A549 treated with AZD9567 at 1 μM for 4 hours (cell line): ENCODE data around the gene STK16. TPM values are rescaled to one million over a fixed set of nuclear protein-coding genes. Genes with fewer than 3 reads are reported as not detected.

Source experiments
- total RNA-seq: library from RNA; stranded (reverse); fragments of 200-300 nt; extraction: Qiagen RNA extraction; gene quantifications from 5 replicates; pipeline ENCODE4 v1.2.3, GENCODE V29; 2022; ENCODE audit not compliant: insufficient read depth

STK16 gene
- 23.5 to 31.2 TPM (median 28.5 TPM) in 5 replicates for total RNA-seq

GRCh38 chr2:219245148-219245898, at the start of gene STK16, which contains the start of gene GLB1L:
TSS of gene STK16 (plus strand) at chr2:219245479. CDS start at chr2:219246000, 521 bp downstream.
TSS of gene GLB1L (minus strand) at chr2:219245444. CDS start at chr2:219243573, 1,871 bp downstream.

GRCh38 chr2:219206328-219207133, 38.7 kb upstream of the STK16 start, which contains the start of gene ZFAND2B:
TSS of gene ZFAND2B (plus strand) at chr2:219206782. CDS start at chr2:219206988, 206 bp downstream.

GRCh38 chr2:219218732-219219701, 26.3 kb upstream of the STK16 start, which contains the start of gene ABCB6:
TSS of gene ABCB6 (minus strand) at chr2:219218958. CDS start at chr2:219218673, 285 bp downstream.

GRCh38 chr2:219229305-219230058, 15.8 kb upstream of the STK16 start, which contains the start of the genes ANKZF1 and ATG9A:
TSS of gene ANKZF1 (plus strand) at chr2:219229806. CDS start at chr2:219230258, 452 bp downstream.
TSS of gene ATG9A (minus strand) at chr2:219229636. CDS start at chr2:219228024, 1,612 bp downstream.

GRCh38 chr2:219252900-219253752, 7.8 kb downstream of the STK16 start, which contains the start of gene TUBA4B:
TSS of gene TUBA4B (plus strand) at chr2:219253243. CDS start at chr2:219253408, 165 bp downstream.

GRCh38 chr2:219253753-219254589, 8.7 kb downstream of the STK16 start, which contains the start of gene TUBA4A:
TSS of gene TUBA4A (minus strand) at chr2:219253918. CDS start at chr2:219253858, 60 bp downstream.

GRCh38 chr2:219279151-219279915, 34.1 kb downstream of the STK16 start, which contains the start of gene DNAJB2:
TSS of gene DNAJB2 (plus strand) at chr2:219279366. CDS start at chr2:219279834, 468 bp downstream.

Other genes starting within 250 kb of the STK16 start
- 0.13 to 0.22 TPM (median 0.18 TPM) in 4 of 5 replicates, not detected in the other for gene CFAP65, start 204.0 kb upstream of the STK16 start, total RNA-seq
- 0.27 to 0.62 TPM (median 0.46 TPM) in 4 of 5 replicates, not detected in the other for gene IHH, start 184.6 kb upstream of the STK16 start, total RNA-seq
- gene NHEJ1, start 84.7 kb upstream of the STK16 start, total RNA-seq: 14.5 to 40.0 TPM (median 16.5 TPM) in 5 replicates
- 0.68 to 1.2 TPM (median 0.92 TPM) in 4 of 5 replicates, not detected in the other for gene SLC23A3, start 75.5 kb upstream of the STK16 start, total RNA-seq
- 42.4 to 47.3 TPM (median 45.6 TPM) in 5 replicates for gene CNPPD1, start 68.6 kb upstream of the STK16 start, total RNA-seq
- 61.8 to 86.6 TPM (median 81.2 TPM) in 5 replicates for gene RETREG2, start 67.2 kb upstream of the STK16 start, total RNA-seq
- gene ZFAND2B, start 38.7 kb upstream of the STK16 start, total RNA-seq: 19.0 to 24.6 TPM (median 21.7 TPM) in 5 replicates
- 27.7 to 35.3 TPM (median 30.6 TPM) in 5 replicates for gene ABCB6, start 26.5 kb upstream of the STK16 start, total RNA-seq
- gene ATG9A, start 15.8 kb upstream of the STK16 start, total RNA-seq: 37.4 to 46.2 TPM (median 40.8 TPM) in 5 replicates
- 14.6 to 31.0 TPM (median 19.9 TPM) in 5 replicates for gene ANKZF1, start 15.7 kb upstream of the STK16 start, total RNA-seq
- gene GLB1L, start within 50 bp of the STK16 start, total RNA-seq: 5.6 to 7.1 TPM (median 5.9 TPM) in 5 replicates
- 0.13 to 0.22 TPM (median 0.19 TPM) in 4 of 5 replicates, not detected in the other for gene TUBA4B, start 7.8 kb downstream of the STK16 start, total RNA-seq
- gene TUBA4A, start 8.4 kb downstream of the STK16 start, total RNA-seq: 242 to 422 TPM (median 253 TPM) in 5 replicates
- gene DNAJB2, start 33.9 kb downstream of the STK16 start, total RNA-seq: 26.0 to 41.0 TPM (median 35.4 TPM) in 5 replicates
- 0.92 to 1.8 TPM (median 1.1 TPM) in 4 of 5 replicates, not detected in the other for gene PTPRN, start 63.9 kb downstream of the STK16 start, total RNA-seq
- not detected in 5 replicates for gene RESP18, start 87.3 kb downstream of the STK16 start, total RNA-seq
- gene DNPEP, start 142.4 kb downstream of the STK16 start, total RNA-seq: 62.7 to 99.5 TPM (median 71.7 TPM) in 5 replicates
- 0.03 to 0.27 TPM (median 0.15 TPM) in 3 of 5 replicates, not detected in the others for gene DES, start 172.9 kb downstream of the STK16 start, total RNA-seq
- gene SPEG, start 189.4 kb downstream of the STK16 start, total RNA-seq: 4.7 to 7.8 TPM (median 6.5 TPM) in 5 replicates